K562 (cell line): ENCODE data around the gene WDR83. TPM values are rescaled to one million over a fixed set of nuclear protein-coding genes. Genes with fewer than 3 reads are reported as not detected.

ENCODE experiments used
- ATAC-seq: fragments of 200-7000 bp; cut with Tn5 transposase; 3 replicates; pipeline ENCODE4 v1.9.1; 2020; ENCODE audit warnings: moderate library complexity
- BruUV-seq: library from RNA; stranded (reverse); fragments of 400-500 nt; replicated peaks from 2 replicates; lab custom pipeline; 2021; lab: Mats Ljungman, UMichigan
- CTCF ChIA-PET: fragments of 300-600 bp; formaldehyde crosslinking; extraction: SDS; loops from one replicate; lab custom pipeline; 2021; ENCODE audit warnings: low intra/inter-chr PET ratio; lab: Yijun Ruan, JAX
- POLR2A ChIA-PET: fragments of 300-600, 350-650 bp; sonication (Branson Sonifier 250); formaldehyde crosslinking; extraction: SDS; loops from one replicate; lab custom pipeline; 2021; ENCODE audit warnings: antibody characterized with exemption, inconsistent platforms; lab: Yijun Ruan, JAX
- DNase-seq, 4 experiments: peaks; one replicate each; pipeline versions ENCODE4 v3.0.0 to v3.0.0-alpha.2; 2011 to 2018; ENCODE audit warnings: low spot score in 3 of 4, mixed read lengths in 3 of 4; ENCODE audit errors: extremely low read depth in 1 of 4
- FAIRE-seq: peaks from 2 replicates; lab custom pipeline; 2011; peaks lifted over from hg19 to GRCh38; lab: Jason Lieb, UNC
- H2AFZ ChIP-seq: 2 replicates; pipeline ENCODE4 v1.6.0; 2011; ENCODE audit warnings: low read depth, low read length, control low read depth, inconsistent platforms
- H3K27ac ChIP-seq: fragments of 200-600 bp; 3 replicates; pipeline ENCODE4 v1.8.0; 2011; ENCODE audit warnings: low read depth, mild to moderate bottlenecking, control low read depth, inconsistent platforms, low read length, moderate library complexity, mixed read lengths; ENCODE audit errors: extremely low read depth
- H3K27me3 ChIP-seq, 2 experiments: fragments of 300-600 bp in 1 of 2; 2 replicates in 1 of 2; 3 replicates in 1 of 2; pipeline versions ENCODE4 v1.6.0 to v1.8.0; 2011; ENCODE audit warnings: inconsistent platforms in 2 of 2, low read length in 2 of 2, mild to moderate bottlenecking in 1 of 2, mixed read lengths in 1 of 2, moderate library complexity in 1 of 2; ENCODE audit not compliant: control insufficient read depth in 2 of 2, insufficient read depth in 2 of 2
- H3K36me3 ChIP-seq: fragments of 300-600 bp; 3 replicates; pipeline ENCODE4 v1.8.0; 2011; ENCODE audit warnings: mild to moderate bottlenecking, low read length, inconsistent platforms; ENCODE audit not compliant: control insufficient read depth, insufficient read depth
- H3K4me1 ChIP-seq, 2 experiments: fragments of 200-600 bp in 1 of 2; replicated peaks in 1 of 2; 2 replicates in 1 of 2; 3 replicates in 1 of 2; pipeline versions ENCODE4 v1.5.1 to v1.8.0; 2011; ENCODE audit warnings: inconsistent platforms in 2 of 2, low read length in 2 of 2, mild to moderate bottlenecking in 1 of 2, mixed read lengths in 1 of 2, moderate library complexity in 1 of 2; ENCODE audit not compliant: control insufficient read depth in 2 of 2, insufficient read depth in 2 of 2
- H3K4me2 ChIP-seq: 2 replicates; pipeline ENCODE4 v1.6.1; 2011; ENCODE audit warnings: low read length, control low read depth, inconsistent platforms, mixed read lengths; ENCODE audit not compliant: insufficient read depth
- H3K4me3 ChIP-seq: fragments of 200-600 bp; sonication (generic), shearing (Covaris generic); 2 replicates; pipeline ENCODE4 v1.5.1; 2016; ENCODE audit warnings: control low read depth, inconsistent platforms
- H3K79me2 ChIP-seq: fragments of 200-600 bp; 3 replicates; pipeline ENCODE4 v1.8.0; 2011; ENCODE audit warnings: low read length, inconsistent platforms; ENCODE audit not compliant: control insufficient read depth, insufficient read depth
- H3K9ac ChIP-seq, 2 experiments: 2 replicates each; pipeline versions ENCODE4 v1.6.0 to v1.6.1; 2011; ENCODE audit warnings: low read depth in 2 of 2, low read length in 2 of 2, control low read depth in 1 of 2, inconsistent platforms in 1 of 2, mild to moderate bottlenecking in 1 of 2, mixed read lengths in 1 of 2; ENCODE audit not compliant: insufficient read depth in 1 of 2
- H3K9me1 ChIP-seq: one replicate; pipeline ENCODE4 v1.6.0; 2011; ENCODE audit warnings: inconsistent platforms, mild to moderate bottlenecking, low read length, moderate library complexity; ENCODE audit not compliant: control insufficient read depth, insufficient read depth
- H3K9me3 ChIP-seq: replicated peaks from 2 replicates; pipeline ENCODE4 v1.5.1; 2011; ENCODE audit warnings: low read depth, low read length, inconsistent platforms; ENCODE audit not compliant: control insufficient read depth, insufficient read depth
- H4K20me1 ChIP-seq: replicated peaks from 2 replicates; pipeline ENCODE4 v1.6.1; 2011; ENCODE audit warnings: low read length, inconsistent platforms, mixed read lengths; ENCODE audit not compliant: control insufficient read depth, insufficient read depth
- CCNT2 ChIP-seq: IDR thresholded peaks from 2 replicates; pipeline ENCODE4 v1.6.1; 2011; ENCODE audit warnings: borderline replicate concordance, low read depth, mild to moderate bottlenecking, moderate library complexity, mixed read lengths, low read length; ENCODE audit not compliant: insufficient read length; ENCODE audit errors: extremely low read depth
- GATAD2B ChIP-seq: fragments of 450-650 bp; IDR thresholded peaks from 2 replicates; pipeline ENCODE4 v1.6.1; 2017; ENCODE audit warnings: mild to moderate bottlenecking, borderline replicate concordance
- OTX1 ChIP-seq: fragments of 450-650 bp; formaldehyde crosslinking; IDR thresholded peaks from 2 replicates; pipeline ENCODE4 v1.4.0; 2022; ENCODE audit warnings: mild to moderate bottlenecking
- ZNF175 ChIP-seq: fragments of 200-800 bp; sonication (Bioruptor generic); IDR thresholded peaks from 2 replicates; pipeline ENCODE4 v1.6.1; 2016; ENCODE audit warnings: low read depth, mild to moderate bottlenecking, missing genetic modification characterization, missing compliant biosample characterization
- WGBS: fragments of 100-300 bp; shearing (Covaris generic); methylation state at CpG from one replicate; pipeline ENCODE4 v1.1.6; 2016; ENCODE audit warnings: low coverage, mixed read lengths; ENCODE audit not compliant: insufficient coverage; ENCODE audit errors: missing lambda C conversion rate; 5-methylcytosine and 5-hydroxymethylcytosine counted together
- in situ Hi-C: fragments of 300-500 bp; cut with MboI; formaldehyde crosslinking; loops from 4 replicates; pipeline ENCODE4 v1.15.0; 2018; ENCODE audit warnings: inconsistent platforms, mixed read lengths
- intact Hi-C: fragments of 100-400 bp; cut with micrococcal nuclease; formaldehyde crosslinking; loops from 2 replicates; pipeline ENCODE4 v1.14.2; 2022
- polyA plus RNA-seq, 8 experiments: library from polyadenylated mRNA; depleted of rRNA in 4 of 8; stranded (reverse) in 5 of 8; unstranded in 3 of 8; fragments of >200 nt; fragmentation: Nextera tagmentation in 2 of 8; fragmentation: Illumina TruSeq in 1 of 8; extraction: Ambion mirVana in 2 of 8; extraction: Trizol in 1 of 8; gene quantifications; 2 replicates each; pipeline versions ENCODE4 v1.2.1 to v1.2.3, GENCODE V29; 2011 to 2014; ENCODE audit warnings: inconsistent platforms in 1 of 8, missing spikeins in 1 of 8
- total RNA-seq, 7 experiments: library from RNA; depleted of rRNA in 6 of 7; stranded (reverse); fragments of >200 nt in 6 of 7; fragmentation: Illumina TruSeq in 2 of 7; extraction: Trizol in 2 of 7; gene quantifications; 2 replicates each; pipeline versions ENCODE4 v1.2.1 to v1.2.3, GENCODE V29; 2011 to 2021; ENCODE audit warnings: low replicate concordance in 1 of 7
- TF ChIP-seq, protein P1 (sequence below), 2 experiments: fragments of 450-650 bp in 1 of 2; sonication (generic) in 1 of 2; formaldehyde crosslinking in 1 of 2; IDR thresholded peaks; 2 replicates each; pipeline versions ENCODE4 v1.7.1 to v1.9.0; 2016 to 2022; ENCODE audit warnings: inconsistent platforms in 1 of 2, mild to moderate bottlenecking in 1 of 2, missing genetic modification reagents in 1 of 2
- TF ChIP-seq, protein P2 (sequence below): fragments of 450-650 bp; IDR thresholded peaks from 2 replicates; pipeline ENCODE4 v1.6.1; 2018; ENCODE audit not compliant: partially characterized antibody

The WDR83 gene
- total and polyA plus RNA-seq, 9 of the 15 experiments (the other 6 are each of a cell fraction or from before 2014, with no cell fraction given), result 0.52 to 21.3 (median 4.2) TPM

DNA sequence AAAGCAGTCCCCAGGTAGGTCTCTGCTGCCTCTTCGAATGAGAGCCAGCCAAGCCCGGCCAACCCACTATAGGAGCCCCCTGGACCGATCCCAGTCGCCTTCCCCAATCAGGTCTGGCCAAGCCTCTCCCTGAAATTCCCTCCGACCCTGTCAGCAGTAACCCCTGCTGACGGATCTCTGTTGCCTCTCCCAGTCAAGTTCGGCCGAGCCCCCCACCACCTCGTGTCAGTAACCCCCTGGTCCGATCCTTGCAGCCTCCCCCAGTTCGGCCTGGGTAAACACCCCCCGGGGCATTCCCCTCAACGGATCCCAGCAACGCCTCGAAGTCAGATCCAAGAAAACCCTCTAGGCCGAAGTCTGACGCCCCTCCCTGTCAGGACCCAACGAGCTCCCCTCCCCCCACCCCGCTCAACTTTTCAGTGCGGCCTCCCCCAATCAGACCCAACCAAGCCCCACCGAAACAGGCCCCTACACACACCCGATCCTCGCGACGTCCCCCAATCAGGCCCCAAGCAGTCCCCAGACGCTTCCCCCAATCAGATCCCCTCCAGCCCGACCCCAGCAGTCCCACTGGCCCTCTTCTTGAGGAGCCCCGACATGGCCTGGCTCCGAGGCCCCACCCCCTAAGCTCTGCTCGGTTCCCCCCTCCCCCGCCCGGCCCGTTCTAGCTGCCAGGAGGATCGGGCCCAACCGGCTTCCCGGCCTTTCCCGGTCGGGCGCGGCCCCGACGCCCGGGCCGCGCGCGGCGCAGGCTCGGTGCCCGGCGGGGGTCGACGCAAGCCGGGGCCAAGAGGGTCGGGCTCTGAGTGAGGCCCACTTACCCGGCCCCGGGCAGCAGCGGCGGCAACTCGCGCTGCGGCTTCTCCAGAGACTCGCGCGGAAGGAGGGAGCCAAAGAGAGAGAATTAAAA lies 55.3 kb downstream of the WDR83 start:
- H3K4me3 ChIP-seq, result peak overlapping the region; percentile 82
- H2AFZ ChIP-seq, result no peak overlapping the region
- ATAC-seq (peak; percentile 74), DNase-seq (peak; percentile 83 to 90 (median 88)), FAIRE-seq (no peak)
- H3K79me2 ChIP-seq, result peaks cover 71% of the 10 kb centered on the region
- H3K27me3 ChIP-seq, result no peaks in the 10 kb centered on the region
- H3K36me3 ChIP-seq, result peaks cover 38% of the 10 kb centered on the region
- peak overlapping the region; percentile 92 for H3K4me2 ChIP-seq
- peaks cover 3% of the 10 kb centered on the region for H3K9me1 ChIP-seq
- H4K20me1 ChIP-seq, result peaks cover 17% of the 10 kb centered on the region; the same call in 1 of the 2 replicates
- BruUV-seq, result no TSS peak
- H3K4me1 ChIP-seq, result peaks cover 10 to 47% of the 10 kb centered on the region in 2 experiments; a peak in 3 of 5 replicates
- peak overlapping the region; percentile 87 for H3K27ac ChIP-seq
- ChIA-PET CTCF (no interaction called here), POLR2A (interaction anchor here (0.5 to 4.4 kb wide), 12 partner anchors 11 to 1362 kb away, joined by 3 to 50 read pairs (median 4); partner anchors contain the start of genes DHPS, GCDH, GET3 and JUNB)
- WGBS, result under 1% methylated on average over 46 of the region's 65 CpGs
- in situ Hi-C loops (no loop called here), intact Hi-C loops (no loop called here)
- no peaks in the 10 kb centered on the region for H3K9me3 ChIP-seq
- H3K9ac ChIP-seq, result peak overlapping the region; percentile 89 to 99
- TF ChIP-seq CCNT2 (peak; percentile 56), ZNF175 (CRISPR knock-in tag) (peak; percentile 79), OTX1 (no peak), GATAD2B (0 out of 2 replicates have a peak, but pooled peaks have one; percentile 54)
- TF ChIP-seq, protein P1, sequence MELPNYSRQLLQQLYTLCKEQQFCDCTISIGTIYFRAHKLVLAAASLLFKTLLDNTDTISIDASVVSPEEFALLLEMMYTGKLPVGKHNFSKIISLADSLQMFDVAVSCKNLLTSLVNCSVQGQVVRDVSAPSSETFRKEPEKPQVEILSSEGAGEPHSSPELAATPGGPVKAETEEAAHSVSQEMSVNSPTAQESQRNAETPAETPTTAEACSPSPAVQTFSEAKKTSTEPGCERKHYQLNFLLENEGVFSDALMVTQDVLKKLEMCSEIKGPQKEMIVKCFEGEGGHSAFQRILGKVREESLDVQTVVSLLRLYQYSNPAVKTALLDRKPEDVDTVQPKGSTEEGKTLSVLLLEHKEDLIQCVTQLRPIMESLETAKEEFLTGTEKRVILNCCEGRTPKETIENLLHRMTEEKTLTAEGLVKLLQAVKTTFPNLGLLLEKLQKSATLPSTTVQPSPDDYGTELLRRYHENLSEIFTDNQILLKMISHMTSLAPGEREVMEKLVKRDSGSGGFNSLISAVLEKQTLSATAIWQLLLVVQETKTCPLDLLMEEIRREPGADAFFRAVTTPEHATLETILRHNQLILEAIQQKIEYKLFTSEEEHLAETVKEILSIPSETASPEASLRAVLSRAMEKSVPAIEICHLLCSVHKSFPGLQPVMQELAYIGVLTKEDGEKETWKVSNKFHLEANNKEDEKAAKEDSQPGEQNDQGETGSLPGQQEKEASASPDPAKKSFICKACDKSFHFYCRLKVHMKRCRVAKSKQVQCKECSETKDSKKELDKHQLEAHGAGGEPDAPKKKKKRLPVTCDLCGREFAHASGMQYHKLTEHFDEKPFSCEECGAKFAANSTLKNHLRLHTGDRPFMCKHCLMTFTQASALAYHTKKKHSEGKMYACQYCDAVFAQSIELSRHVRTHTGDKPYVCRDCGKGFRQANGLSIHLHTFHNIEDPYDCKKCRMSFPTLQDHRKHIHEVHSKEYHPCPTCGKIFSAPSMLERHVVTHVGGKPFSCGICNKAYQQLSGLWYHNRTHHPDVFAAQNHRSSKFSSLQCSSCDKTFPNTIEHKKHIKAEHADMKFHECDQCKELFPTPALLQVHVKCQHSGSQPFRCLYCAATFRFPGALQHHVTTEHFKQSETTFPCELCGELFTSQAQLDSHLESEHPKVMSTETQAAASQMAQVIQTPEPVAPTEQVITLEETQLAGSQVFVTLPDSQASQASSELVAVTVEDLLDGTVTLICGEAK (IDR thresholded peaks at IDR 0.05), result peak; percentile 46; the same call in 1 of the 2 replicates
- TF ChIP-seq, protein P1 (CRISPR knock-in tag; IDR thresholded peaks at IDR 0.05), result no peak
- TF ChIP-seq, protein P2, sequence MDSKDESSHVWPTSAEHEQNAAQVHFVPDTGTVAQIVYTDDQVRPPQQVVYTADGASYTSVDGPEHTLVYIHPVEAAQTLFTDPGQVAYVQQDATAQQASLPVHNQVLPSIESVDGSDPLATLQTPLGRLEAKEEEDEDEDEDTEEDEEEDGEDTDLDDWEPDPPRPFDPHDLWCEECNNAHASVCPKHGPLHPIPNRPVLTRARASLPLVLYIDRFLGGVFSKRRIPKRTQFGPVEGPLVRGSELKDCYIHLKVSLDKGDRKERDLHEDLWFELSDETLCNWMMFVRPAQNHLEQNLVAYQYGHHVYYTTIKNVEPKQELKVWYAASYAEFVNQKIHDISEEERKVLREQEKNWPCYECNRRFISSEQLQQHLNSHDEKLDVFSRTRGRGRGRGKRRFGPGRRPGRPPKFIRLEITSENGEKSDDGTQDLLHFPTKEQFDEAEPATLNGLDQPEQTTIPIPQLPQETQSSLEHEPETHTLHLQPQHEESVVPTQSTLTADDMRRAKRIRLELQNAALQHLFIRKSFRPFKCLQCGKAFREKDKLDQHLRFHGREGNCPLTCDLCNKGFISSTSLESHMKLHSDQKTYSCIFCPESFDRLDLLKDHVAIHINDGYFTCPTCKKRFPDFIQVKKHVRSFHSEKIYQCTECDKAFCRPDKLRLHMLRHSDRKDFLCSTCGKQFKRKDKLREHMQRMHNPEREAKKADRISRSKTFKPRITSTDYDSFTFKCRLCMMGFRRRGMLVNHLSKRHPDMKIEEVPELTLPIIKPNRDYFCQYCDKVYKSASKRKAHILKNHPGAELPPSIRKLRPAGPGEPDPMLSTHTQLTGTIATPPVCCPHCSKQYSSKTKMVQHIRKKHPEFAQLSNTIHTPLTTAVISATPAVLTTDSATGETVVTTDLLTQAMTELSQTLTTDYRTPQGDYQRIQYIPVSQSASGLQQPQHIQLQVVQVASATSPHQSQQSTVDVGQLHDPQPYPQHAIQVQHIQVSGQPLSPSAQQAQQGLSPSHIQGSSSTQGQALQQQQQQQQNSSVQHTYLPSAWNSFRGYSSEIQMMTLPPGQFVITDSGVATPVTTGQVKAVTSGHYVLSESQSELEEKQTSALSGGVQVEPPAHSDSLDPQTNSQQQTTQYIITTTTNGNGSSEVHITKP, result peak; percentile 5
